HEK293 (cell line): ENCODE data around the gene MDFI.
A peak's percentile ranks its signal among the peaks of the same experiment; 100 is the strongest.

ENCODE experiments used
- CTCF ChIA-PET: fragments of 350-600 bp; formaldehyde crosslinking; extraction: SDS; loops from one replicate; lab custom pipeline; 2021; ENCODE audit warnings: antibody characterized with exemption; lab: Yijun Ruan, JAX
- POLR2A ChIA-PET: fragments of 300-600 bp; formaldehyde crosslinking; extraction: SDS; loops from one replicate; lab custom pipeline; 2020; ENCODE audit warnings: antibody characterized with exemption, inconsistent platforms; lab: Yijun Ruan, JAX
- H3K27ac ChIP-seq: fragments of 200-500 bp; sonication (Bioruptor generic); 2 replicates; pipeline ENCODE4 v1.5.1; 2014; ENCODE audit warnings: low read depth, low read length, control low read depth, inconsistent platforms; ENCODE audit errors: extremely low read depth
- H3K36me3 ChIP-seq, 2 experiments: fragments of 200-500 bp in 1 of 2; sonication (Bioruptor generic) in 1 of 2; 1 replicate in 1 of 2; 2 replicates in 1 of 2; pipeline ENCODE4 v1.5.1; 2014 to 2017; ENCODE audit warnings: inconsistent platforms in 2 of 2, low read length in 2 of 2; ENCODE audit not compliant: control insufficient read depth in 2 of 2, insufficient read depth in 1 of 2
- H3K4me1 ChIP-seq: fragments of 200-500 bp; sonication (Bioruptor generic); 2 replicates; pipeline ENCODE4 v1.5.1; 2014; ENCODE audit warnings: mild to moderate bottlenecking, low read length, inconsistent platforms; ENCODE audit not compliant: control insufficient read depth, insufficient read depth
- H3K4me3 ChIP-seq: 2 replicates; pipeline ENCODE4 v1.5.1; 2011; ENCODE audit warnings: low read depth, mild to moderate bottlenecking, control low read depth, low read length, moderate library complexity
- H3K9me3 ChIP-seq: fragments of 200-500 bp; sonication (Bioruptor generic); 2 replicates; pipeline ENCODE4 v1.5.1; 2014; ENCODE audit warnings: low read depth, low read length, inconsistent platforms; ENCODE audit not compliant: control insufficient read depth, insufficient read depth
- GLI4 ChIP-seq: fragments of 450-650 bp; formaldehyde crosslinking; IDR thresholded peaks from 2 replicates; pipeline ENCODE4 v1.5.1; 2016; ENCODE audit warnings: missing biosample characterization, missing genetic modification characterization
- GLIS1 ChIP-seq: fragments of 450-650 bp; formaldehyde crosslinking; IDR thresholded peaks from 2 replicates; pipeline ENCODE4 v1.5.1; 2016; ENCODE audit warnings: missing biosample characterization, missing genetic modification characterization
- GLIS2 ChIP-seq: fragments of 450-650 bp; formaldehyde crosslinking; IDR thresholded peaks from 2 replicates; pipeline ENCODE4 v1.5.1; 2016; ENCODE audit warnings: missing biosample characterization, missing genetic modification characterization
- IKZF3 ChIP-seq: fragments of 450-650 bp; IDR thresholded peaks from 2 replicates; pipeline ENCODE4 v1.5.0; 2018; ENCODE audit warnings: missing biosample characterization, mild to moderate bottlenecking, missing genetic modification characterization, moderate library complexity
- KLF7 ChIP-seq: fragments of 450-650 bp; formaldehyde crosslinking; IDR thresholded peaks from 2 replicates; pipeline ENCODE4 v1.5.1; 2016; ENCODE audit warnings: missing biosample characterization, missing genetic modification characterization, borderline replicate concordance
- SETDB1 ChIP-seq: IDR thresholded peaks from one replicate; pipeline ENCODE4 v1.6.1; 2017; ENCODE audit warnings: mild to moderate bottlenecking, low read length, moderate library complexity, mixed read lengths; ENCODE audit not compliant: insufficient read length
- ZBTB21 ChIP-seq: fragments of 450-650 bp; formaldehyde crosslinking; IDR thresholded peaks from 2 replicates; pipeline ENCODE4 v1.5.1; 2017; ENCODE audit warnings: missing biosample characterization, missing genetic modification characterization
- ZBTB48 ChIP-seq: fragments of 450-650 bp; formaldehyde crosslinking; IDR thresholded peaks from 2 replicates; pipeline ENCODE4 v1.5.1; 2016; ENCODE audit warnings: missing biosample characterization, missing genetic modification characterization
- ZBTB8A ChIP-seq: fragments of 450-650 bp; formaldehyde crosslinking; IDR thresholded peaks from 2 replicates; pipeline ENCODE4 v1.5.1; 2016; ENCODE audit warnings: missing biosample characterization, missing genetic modification characterization
- ZIC2 ChIP-seq: fragments of 450-650 bp; formaldehyde crosslinking; IDR thresholded peaks from 2 replicates; pipeline ENCODE4 v1.5.1; 2016; ENCODE audit warnings: missing biosample characterization, missing genetic modification characterization
- ZNF112 ChIP-seq: fragments of 450-650 bp; formaldehyde crosslinking; IDR thresholded peaks from 2 replicates; pipeline ENCODE4 v1.5.0; 2017; ENCODE audit warnings: missing biosample characterization, missing genetic modification characterization
- ZNF560 ChIP-seq: fragments of 450-650 bp; formaldehyde crosslinking; IDR thresholded peaks from 2 replicates; pipeline ENCODE4 v1.5.1; 2017; ENCODE audit warnings: missing biosample characterization, missing genetic modification characterization, borderline replicate concordance
- ZNF600 ChIP-seq: fragments of 450-650 bp; formaldehyde crosslinking; IDR thresholded peaks from 2 replicates; pipeline ENCODE4 v1.5.1; 2016; ENCODE audit warnings: missing biosample characterization, missing genetic modification characterization
- ZNF776 ChIP-seq: fragments of 450-650 bp; formaldehyde crosslinking; IDR thresholded peaks from 2 replicates; pipeline ENCODE4 v1.5.0; 2017; ENCODE audit warnings: missing biosample characterization, missing genetic modification characterization, borderline replicate concordance
- TF ChIP-seq, protein P1 (sequence below): fragments of 450-650 bp; formaldehyde crosslinking; IDR thresholded peaks from 2 replicates; pipeline ENCODE4 v1.5.1; 2016; ENCODE audit warnings: missing biosample characterization, missing genetic modification characterization
- TF ChIP-seq, protein P2 (sequence below): fragments of 450-650 bp; formaldehyde crosslinking; IDR thresholded peaks from 2 replicates; pipeline ENCODE4 v1.5.1; 2016; ENCODE audit warnings: missing biosample characterization, missing genetic modification characterization
- TF ChIP-seq, protein P3 (sequence below): fragments of 450-650 bp; IDR thresholded peaks from 2 replicates; pipeline ENCODE4 v1.5.1; 2018; ENCODE audit warnings: missing biosample characterization, missing genetic modification characterization
- TF ChIP-seq, protein P4 (sequence below): IDR thresholded peaks from 2 replicates; pipeline ENCODE4 v1.6.1; 2011; ENCODE audit warnings: mild to moderate bottlenecking, low read depth, low read length, borderline replicate concordance

MDFI gene

DNA sequence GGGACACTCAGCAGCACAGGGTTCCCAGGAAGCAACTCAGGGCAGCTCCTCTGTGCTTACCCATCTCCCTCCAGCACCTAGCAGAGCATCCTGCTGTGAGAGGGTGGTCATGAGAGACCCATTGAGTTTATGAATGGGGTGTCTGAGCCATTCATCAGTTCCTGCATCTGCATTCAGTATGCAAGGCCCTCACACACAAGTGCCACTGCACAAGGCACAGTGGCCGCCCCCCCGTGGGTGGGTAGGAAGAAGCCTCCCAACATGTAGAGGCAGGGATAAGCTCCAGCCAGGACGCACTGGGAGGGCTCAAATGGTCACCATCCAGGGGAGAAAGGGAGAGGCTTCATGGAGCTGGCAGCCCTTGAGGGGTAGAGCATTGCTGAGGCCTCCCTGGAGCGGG, 49.0 kb upstream of the MDFI start (continued):
- TF ChIP-seq, protein P1, sequence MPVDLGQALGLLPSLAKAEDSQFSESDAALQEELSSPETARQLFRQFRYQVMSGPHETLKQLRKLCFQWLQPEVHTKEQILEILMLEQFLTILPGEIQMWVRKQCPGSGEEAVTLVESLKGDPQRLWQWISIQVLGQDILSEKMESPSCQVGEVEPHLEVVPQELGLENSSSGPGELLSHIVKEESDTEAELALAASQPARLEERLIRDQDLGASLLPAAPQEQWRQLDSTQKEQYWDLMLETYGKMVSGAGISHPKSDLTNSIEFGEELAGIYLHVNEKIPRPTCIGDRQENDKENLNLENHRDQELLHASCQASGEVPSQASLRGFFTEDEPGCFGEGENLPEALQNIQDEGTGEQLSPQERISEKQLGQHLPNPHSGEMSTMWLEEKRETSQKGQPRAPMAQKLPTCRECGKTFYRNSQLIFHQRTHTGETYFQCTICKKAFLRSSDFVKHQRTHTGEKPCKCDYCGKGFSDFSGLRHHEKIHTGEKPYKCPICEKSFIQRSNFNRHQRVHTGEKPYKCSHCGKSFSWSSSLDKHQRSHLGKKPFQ (tag by site-specific recombination) = no peak
- no peak for TF ChIP-seq IKZF3 (tag by site-specific recombination)
- TF ChIP-seq ZBTB8A (tag by site-specific recombination) = no peak
- TF ChIP-seq GLIS2 = 0 out of 2 replicates have a peak, but pooled peaks have one; percentile 24
- TF ChIP-seq ZNF600 = 0 out of 2 replicates have a peak, but pooled peaks have one; percentile 9
- TF ChIP-seq ZNF112 (tag by site-specific recombination) = no peak
- no peak for TF ChIP-seq ZNF560 (tag by site-specific recombination)
- peak; percentile 42; the same call in 1 of the 2 replicates for TF ChIP-seq ZIC2 (tag by site-specific recombination)
- TF ChIP-seq, protein P2, sequence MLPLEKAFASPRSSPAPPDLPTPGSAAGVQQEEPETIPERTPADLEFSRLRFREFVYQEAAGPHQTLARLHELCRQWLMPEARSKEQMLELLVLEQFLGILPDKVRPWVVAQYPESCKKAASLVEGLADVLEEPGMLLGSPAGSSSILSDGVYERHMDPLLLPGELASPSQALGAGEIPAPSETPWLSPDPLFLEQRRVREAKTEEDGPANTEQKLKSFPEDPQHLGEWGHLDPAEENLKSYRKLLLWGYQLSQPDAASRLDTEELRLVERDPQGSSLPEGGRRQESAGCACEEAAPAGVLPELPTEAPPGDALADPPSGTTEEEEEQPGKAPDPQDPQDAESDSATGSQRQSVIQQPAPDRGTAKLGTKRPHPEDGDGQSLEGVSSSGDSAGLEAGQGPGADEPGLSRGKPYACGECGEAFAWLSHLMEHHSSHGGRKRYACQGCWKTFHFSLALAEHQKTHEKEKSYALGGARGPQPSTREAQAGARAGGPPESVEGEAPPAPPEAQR (tag by site-specific recombination) = no peak
- no peak for TF ChIP-seq GLI4 (tag by site-specific recombination)
- no peak for TF ChIP-seq KLF7 (tag by site-specific recombination)
- no peak for TF ChIP-seq SETDB1
- TF ChIP-seq, protein P3, sequence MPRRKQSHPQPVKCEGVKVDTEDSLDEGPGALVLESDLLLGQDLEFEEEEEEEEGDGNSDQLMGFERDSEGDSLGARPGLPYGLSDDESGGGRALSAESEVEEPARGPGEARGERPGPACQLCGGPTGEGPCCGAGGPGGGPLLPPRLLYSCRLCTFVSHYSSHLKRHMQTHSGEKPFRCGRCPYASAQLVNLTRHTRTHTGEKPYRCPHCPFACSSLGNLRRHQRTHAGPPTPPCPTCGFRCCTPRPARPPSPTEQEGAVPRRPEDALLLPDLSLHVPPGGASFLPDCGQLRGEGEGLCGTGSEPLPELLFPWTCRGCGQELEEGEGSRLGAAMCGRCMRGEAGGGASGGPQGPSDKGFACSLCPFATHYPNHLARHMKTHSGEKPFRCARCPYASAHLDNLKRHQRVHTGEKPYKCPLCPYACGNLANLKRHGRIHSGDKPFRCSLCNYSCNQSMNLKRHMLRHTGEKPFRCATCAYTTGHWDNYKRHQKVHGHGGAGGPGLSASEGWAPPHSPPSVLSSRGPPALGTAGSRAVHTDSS (tag by site-specific recombination) = no peak
- TF ChIP-seq, all 188 proteins: peak for 5

DNA sequence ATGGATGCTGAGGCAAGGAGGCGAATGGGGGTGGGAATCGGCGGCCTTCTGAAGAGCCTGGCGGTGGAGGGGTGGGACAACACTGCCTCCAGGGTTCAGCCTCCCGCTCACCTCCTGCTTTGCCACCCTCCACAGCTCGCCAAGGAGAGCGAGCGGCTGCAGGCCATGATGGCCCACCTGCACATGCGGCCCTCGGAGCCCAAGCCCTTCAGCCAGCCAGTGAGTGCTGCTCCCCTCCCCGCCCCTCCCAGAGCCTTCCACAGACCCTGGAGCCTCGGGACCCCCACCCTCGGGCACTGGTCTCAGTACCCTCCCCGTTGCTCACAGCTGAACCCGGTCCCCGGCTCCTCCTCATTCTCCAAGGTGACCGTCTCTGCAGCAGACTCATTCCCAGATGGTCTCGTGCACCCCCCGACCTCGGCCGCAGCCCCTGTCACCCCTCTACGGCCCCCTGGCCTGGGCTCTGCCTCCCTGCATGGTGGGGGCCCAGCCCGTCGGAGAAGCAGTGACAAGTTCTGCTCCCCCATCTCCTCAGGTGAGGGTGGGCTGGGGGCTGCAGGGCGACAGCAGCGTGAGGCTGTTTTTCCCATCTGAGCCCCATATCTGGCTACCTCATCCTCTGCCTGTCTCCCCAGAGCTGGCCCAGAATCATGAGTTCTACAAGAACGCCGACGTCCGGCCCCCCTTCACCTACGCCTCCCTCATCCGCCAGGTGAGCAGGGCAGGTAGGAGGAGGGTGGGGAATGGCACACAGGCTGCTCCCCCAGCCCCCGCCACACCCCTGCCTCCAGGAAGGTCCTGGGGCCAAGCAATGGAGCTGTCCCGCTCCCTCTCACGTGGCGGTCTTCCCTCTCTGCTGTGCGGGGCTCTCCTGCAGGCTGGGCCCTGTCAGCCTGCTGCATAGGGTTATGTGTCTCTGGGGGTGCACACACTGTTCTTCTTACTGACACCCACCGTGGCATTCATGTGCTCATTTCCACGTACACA, 48.3 kb upstream of the MDFI start:
- H3K4me1 ChIP-seq = no peaks in the 10 kb centered on the region; the same call in 1 of the 2 replicates
- H3K9me3 ChIP-seq = no peaks in the 10 kb centered on the region
- H3K36me3 ChIP-seq = peaks cover 10 to 78% of the 10 kb centered on the region in 2 experiments; a peak in 2 of 3 replicates
- ChIA-PET POLR2A (interaction anchor here (1.3 kb wide), 1 partner anchor 43 kb away, joined by 4 read pairs; no protein-coding TSS in a partner anchor), CTCF (interaction anchor here (1.0 to 13.7 kb wide), 11 partner anchors 12 to 222 kb away, joined by 4 to 122 read pairs (median 8); no protein-coding TSS in a partner anchor)
- H3K27ac ChIP-seq = no peak overlapping the region
- no peak overlapping the region for H3K4me3 ChIP-seq
- TF ChIP-seq GLIS1 (tag by site-specific recombination) = 0 out of 2 replicates have a peak, but pooled peaks have one; percentile 1
- no peak for TF ChIP-seq ZNF776 (tag by site-specific recombination)

DNA sequence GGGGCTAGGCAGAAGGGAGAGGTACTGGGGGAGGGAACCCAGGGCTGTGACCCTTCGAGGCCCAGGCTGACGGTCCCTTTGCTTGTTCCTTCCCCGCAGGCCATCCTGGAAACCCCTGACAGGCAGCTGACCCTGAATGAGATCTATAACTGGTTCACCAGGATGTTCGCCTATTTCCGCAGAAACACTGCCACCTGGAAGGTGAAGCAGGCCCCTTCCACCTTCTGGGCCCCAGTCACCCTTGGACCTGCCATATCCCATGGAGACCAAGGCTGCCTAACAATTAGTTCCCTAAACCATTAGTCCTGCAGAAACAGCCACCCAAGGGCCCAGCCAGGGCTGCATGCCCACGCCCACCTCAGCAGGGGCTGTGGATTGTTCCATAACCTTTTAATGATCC, 47.1 kb upstream of the MDFI start:
- no peaks in the 10 kb centered on the region for H3K9me3 ChIP-seq
- no peak overlapping the region for H3K4me3 ChIP-seq
- H3K4me1 ChIP-seq = no peaks in the 10 kb centered on the region; the same call in 1 of the 2 replicates
- H3K27ac ChIP-seq = no peak overlapping the region
- ChIA-PET CTCF (interaction anchor here (0.6 to 13.7 kb wide), 20 partner anchors 11 to 337 kb away, joined by 3 to 122 read pairs (median 4); no protein-coding TSS in a partner anchor), POLR2A (no interaction called here)
- TF ChIP-seq ZBTB21 (tag by site-specific recombination) (no peak), ZBTB48 (tag by site-specific recombination) (peak; percentile 36; the same call in 1 of the 2 replicates)
- TF ChIP-seq, protein P4, sequence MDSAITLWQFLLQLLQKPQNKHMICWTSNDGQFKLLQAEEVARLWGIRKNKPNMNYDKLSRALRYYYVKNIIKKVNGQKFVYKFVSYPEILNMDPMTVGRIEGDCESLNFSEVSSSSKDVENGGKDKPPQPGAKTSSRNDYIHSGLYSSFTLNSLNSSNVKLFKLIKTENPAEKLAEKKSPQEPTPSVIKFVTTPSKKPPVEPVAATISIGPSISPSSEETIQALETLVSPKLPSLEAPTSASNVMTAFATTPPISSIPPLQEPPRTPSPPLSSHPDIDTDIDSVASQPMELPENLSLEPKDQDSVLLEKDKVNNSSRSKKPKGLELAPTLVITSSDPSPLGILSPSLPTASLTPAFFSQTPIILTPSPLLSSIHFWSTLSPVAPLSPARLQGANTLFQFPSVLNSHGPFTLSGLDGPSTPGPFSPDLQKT = no peak
- H3K36me3 ChIP-seq = peaks cover 17 to 74% of the 10 kb centered on the region in 2 experiments; a peak in 2 of 3 replicates
